Retinal pigment epithelial cell (primary cell): ENCODE measurements around the gene ZNF446.

Source experiments
- DNase-seq: peaks from one replicate; pipeline ENCODE4 v3.0.0-alpha.2; 2010; ENCODE audit warnings: low read depth
- H3K4me3 ChIP-seq: 2 replicates; pipeline ENCODE4 v1.5.1; 2011; ENCODE audit warnings: mild to moderate bottlenecking, low read length, control low read depth, moderate library complexity
- CTCF ChIP-seq: conservative IDR thresholded peaks from 2 replicates; pipeline ENCODE4 v1.5.1; 2011; ENCODE audit warnings: low read depth, low read length, control low read depth, inconsistent platforms

Gene ZNF446

GRCh38 chr19:58510084-58510862, 34.1 kb downstream of the ZNF446 start:
- DNase-seq: no peak
- no peak overlapping the region for H3K4me3 ChIP-seq
- no peak for TF ChIP-seq CTCF

GRCh38 chr19:58511353-58512208, 35.4 kb downstream of the ZNF446 start, which contains the start of gene SLC27A5:
SLC27A5 (minus strand) TSS chr19:58511992; CDS start chr19:58511955, 37 bp downstream.
- H3K4me3 ChIP-seq: no peak within 1 kb of the TSS
- TF ChIP-seq CTCF: no peak
- DNase-seq: no peak

GRCh38 chr19:58513213-58513693, 37.1 kb downstream of the ZNF446 start:
- DNase-seq: no peak
- no peak overlapping the region for H3K4me3 ChIP-seq
- no peak for TF ChIP-seq CTCF

GRCh38 chr19:58513694-58514563, 37.8 kb downstream of the ZNF446 start:
- DNase-seq: peak; percentile 53
- TF ChIP-seq CTCF: peak; percentile 76
- peak overlapping the region; percentile 51 for H3K4me3 ChIP-seq

GRCh38 chr19:58514564-58515022, 38.4 kb downstream of the ZNF446 start:
- peak overlapping the region; percentile 51 for H3K4me3 ChIP-seq
- DNase-seq: no peak
- TF ChIP-seq CTCF: no peak

- no peak overlapping the region for H3K4me3 ChIP-seq
- DNase-seq: no peak
- no peak for TF ChIP-seq CTCF
These were observed 39.1 kb downstream of the ZNF446 start for GRCh38 chr19:58515259-58515658.
